NCI-H748 (cell line): Measurements from ENCODE around the gene C11orf98.
"Not testable (repeated sequence)": the region's sequence is repeated elsewhere in the genome, so short reads cannot be mapped to it uniquely, and the experiment has no call there.

Experiments
- DNase-seq: peaks from one replicate; lab custom pipeline; 2025; ENCODE audit not compliant: unreplicated experiment; lab: John Stamatoyannopoulos, UW

C11orf98 gene

DNA sequence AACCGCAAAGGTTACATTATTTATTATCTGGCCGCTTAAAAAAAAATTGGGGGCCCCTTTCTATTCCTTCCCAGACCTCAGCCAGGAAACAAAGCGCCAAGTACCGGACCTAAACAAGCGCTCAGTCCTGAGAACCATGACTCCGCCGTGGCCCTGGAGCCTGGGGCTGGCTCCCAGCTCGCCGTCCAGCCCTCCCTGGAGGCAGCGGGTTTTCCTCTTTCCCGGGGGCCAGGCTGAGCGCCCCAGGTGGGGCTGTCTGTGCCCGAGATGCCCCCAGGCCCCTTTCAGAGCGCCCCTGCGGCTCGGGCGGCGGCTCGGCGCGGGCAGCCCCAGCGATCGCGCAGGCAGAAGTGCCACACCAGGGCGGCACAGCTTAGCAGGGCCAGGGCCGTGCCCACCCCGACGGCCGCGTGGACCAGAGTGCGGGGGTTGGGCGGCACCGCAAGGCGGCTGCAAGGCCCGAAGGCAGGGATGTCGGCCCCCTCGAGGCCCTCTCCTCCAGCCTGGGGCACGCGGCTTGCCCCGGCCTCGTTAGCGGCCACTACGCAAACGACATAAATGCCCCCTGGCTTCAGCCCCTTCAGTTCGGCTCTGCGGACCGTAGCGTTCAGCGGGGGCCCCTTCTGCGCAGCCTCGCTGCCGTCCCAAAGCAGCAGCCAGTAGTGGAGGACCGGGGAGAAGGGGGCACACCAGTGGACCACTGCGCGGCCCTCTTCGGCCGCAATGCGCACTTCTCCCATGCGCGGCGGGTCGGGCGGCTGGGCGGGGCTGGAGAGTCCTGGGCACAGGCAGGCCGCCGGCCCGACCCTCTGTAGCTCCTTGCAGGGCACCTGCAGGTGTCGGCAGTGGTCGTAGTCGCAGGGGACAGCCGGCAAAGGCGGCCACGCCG, 22.7 kb upstream of the C11orf98 start:
- no peak for DNase-seq

GRCh38 chr11:62682518-62682917, 17.5 kb upstream of the C11orf98 start:
- no peak for DNase-seq

DNA sequence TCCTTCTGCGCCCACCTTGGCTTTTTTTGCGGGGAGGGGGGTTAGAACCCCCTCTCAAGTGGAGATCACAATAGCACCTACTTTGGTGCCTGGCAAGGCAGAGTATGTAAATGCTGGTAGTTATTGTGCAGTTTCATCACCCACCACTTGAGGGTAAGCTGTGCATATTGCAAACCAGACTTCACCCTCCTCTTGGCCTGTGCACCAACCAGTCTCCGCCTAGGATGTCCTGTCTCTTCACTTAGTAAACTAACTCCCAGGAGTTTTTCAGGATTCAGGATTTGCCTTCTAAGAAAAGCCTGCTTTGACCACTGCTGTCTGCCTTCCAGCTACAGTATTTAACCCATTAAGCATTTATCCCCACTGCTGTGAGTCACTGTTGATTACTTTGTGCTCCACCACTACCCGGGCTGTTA, 15.8 kb upstream of the C11orf98 start:
- DNase-seq = peak; percentile 31

GRCh38 chr11:62678770-62679696, 14.0 kb upstream of the C11orf98 start, which contains the start of gene UBXN1:
Gene UBXN1, minus strand, starts transcription at chr11:62679073. Its CDS starts 150 bp downstream, at chr11:62678923.
- peak; percentile 90 for DNase-seq

- no peak for DNase-seq
Observed at GRCh38 chr11:62678433-62678769, 13.4 kb upstream of the C11orf98 start.

GRCh38 chr11:62677714-62678113, 12.7 kb upstream of the C11orf98 start:
- no peak for DNase-seq

- DNase-seq = no peak
Observed at GRCh38 chr11:62677156-62677555, 12.1 kb upstream of the C11orf98 start.

DNA sequence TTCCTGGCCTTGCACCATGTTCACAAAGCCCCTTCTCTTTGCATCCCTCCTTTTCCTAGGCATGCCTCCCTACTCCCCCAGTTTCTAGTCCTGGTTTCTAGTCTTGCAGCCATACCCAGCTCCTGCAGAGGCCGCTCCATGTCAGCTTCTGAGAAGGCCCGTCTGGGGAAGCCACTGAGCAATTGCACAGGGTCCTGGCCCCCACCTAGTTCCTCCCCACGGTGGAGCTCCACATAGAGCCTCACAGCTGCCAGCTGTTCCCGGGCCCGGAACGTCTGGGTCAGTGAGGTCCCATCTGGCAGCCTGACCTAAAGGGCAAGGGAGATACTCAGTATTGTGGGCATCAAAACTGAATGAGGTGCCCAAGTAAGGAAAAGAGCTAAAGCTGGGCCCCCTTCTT, 11.7 kb upstream of the C11orf98 start:
- no peak for DNase-seq

DNA sequence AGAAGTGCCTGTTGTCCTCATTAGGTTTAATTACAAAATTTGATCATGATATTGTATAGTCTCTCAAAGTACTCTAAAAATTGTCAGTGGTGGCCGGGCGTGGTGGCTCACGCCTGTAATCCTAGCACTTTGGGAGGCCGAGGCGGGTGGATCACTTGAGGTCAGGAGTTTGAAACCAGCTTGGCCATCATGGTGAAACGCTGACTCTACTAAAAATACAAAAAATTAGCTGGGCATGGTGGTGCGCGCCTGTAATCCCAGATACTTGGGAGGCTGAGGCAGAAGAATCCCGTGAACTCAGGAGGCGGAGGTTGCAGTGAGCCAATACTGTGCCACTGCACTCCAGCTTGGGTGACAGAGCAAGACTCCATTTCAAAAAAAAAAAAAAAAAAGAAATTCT, 10.4 kb upstream of the C11orf98 start:
- not testable (repeated sequence) for DNase-seq

DNA sequence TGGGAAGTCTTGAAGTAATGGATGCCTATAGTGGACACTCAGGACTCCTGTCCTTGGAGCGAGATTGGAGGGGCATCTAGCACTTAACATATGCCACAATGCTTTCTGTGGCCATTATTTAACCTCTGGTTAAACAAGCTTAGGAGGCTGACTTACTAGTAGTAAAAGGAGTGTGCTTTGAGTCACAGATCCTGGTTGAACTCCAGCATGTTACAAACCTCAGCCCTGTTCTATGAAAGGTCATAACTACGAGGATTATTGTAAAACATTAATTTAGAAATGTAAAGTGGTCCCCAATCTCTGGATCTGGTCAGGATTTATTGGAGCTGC, 8.2 kb upstream of the C11orf98 start:
- DNase-seq = no peak

- DNase-seq = peak; percentile 92
Observed at GRCh38 chr11:62671608-62672389, 6.8 kb upstream of the C11orf98 start, which contains the start of the genes LBHD1 and UQCC3. Gene LBHD1, minus strand, starts transcription at chr11:62672267. Its CDS starts 2,236 bp downstream, at chr11:62670031. Gene UQCC3, plus strand, starts transcription at chr11:62671673. Its CDS starts 73 bp downstream, at chr11:62671746.

DNA sequence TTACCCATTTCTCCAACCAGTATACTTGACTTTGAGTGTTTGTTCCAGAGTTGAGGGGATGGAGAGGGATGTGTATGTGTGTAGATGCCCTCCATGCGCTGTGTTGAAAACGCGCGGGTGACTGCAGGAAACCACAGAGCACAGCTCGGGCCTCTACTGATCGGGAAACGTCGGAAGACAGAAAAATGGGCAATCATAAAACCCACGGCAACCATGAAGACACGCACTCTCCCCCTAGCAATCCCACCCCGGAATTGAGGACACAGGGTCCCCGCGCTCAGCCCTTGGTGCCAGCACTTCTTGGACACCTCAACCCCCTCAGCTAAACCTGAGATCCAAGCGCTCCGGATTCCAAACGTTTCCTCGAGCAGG, 6.2 kb upstream of the C11orf98 start:
- no peak for DNase-seq

- no peak for DNase-seq
Observed at GRCh38 chr11:62669420-62670161, 4.6 kb upstream of the C11orf98 start.

DNA sequence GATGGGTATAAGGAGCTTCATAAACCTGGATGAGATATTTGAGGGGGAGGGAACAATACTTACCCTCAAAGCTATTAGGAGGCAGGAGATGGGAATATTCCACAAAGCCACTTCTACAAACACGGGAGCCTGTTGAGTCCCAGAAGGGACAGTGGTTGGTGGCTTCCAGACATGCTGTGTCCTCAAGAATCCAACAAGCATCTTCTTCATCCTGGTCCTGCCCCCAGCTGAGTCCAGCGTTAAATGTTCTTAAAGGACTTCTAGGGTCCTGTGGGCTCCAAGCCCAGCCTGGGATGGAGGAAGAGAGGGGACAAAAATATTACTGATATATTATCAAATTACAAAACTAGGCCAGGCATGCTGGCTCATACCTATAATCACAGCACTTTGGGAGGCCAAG, 2.5 kb upstream of the C11orf98 start:
- DNase-seq = no peak

- DNase-seq = no peak
Observed at GRCh38 chr11:62666259-62666926, 1.4 kb upstream of the C11orf98 start.

DNA sequence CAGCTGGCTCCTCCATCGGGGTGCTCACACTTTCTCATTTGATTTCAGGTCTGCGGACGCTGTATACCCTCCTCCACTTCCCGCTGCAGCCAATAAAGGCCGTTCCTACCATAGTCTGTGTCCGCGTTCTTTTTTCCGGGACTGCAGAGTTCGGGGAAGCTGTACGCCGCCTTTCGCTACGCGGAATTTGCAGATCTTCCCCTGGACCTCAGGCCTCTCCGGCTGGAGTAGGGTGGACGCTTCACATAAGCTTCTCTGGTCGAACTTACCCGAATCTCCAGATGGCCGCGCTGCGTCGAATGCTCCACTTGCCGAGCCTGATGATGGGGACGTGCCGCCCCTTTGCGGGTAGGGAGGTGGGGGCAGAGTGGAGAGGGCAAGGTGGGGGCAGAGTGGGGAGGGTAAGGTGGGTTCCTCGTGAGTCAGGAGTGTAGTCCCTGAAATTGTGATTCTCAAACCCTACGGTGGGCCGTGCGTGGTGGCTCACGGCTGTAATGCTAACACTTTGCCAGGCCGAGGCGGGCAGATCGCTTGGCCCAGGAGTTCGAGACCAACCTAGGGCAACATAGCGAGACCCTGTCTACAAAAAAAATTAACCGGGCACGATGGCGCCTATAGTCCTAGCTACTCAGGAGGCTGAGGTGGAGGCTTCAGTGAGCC, 719 bp upstream of the C11orf98 start:
- DNase-seq = peak; percentile 74

DNA sequence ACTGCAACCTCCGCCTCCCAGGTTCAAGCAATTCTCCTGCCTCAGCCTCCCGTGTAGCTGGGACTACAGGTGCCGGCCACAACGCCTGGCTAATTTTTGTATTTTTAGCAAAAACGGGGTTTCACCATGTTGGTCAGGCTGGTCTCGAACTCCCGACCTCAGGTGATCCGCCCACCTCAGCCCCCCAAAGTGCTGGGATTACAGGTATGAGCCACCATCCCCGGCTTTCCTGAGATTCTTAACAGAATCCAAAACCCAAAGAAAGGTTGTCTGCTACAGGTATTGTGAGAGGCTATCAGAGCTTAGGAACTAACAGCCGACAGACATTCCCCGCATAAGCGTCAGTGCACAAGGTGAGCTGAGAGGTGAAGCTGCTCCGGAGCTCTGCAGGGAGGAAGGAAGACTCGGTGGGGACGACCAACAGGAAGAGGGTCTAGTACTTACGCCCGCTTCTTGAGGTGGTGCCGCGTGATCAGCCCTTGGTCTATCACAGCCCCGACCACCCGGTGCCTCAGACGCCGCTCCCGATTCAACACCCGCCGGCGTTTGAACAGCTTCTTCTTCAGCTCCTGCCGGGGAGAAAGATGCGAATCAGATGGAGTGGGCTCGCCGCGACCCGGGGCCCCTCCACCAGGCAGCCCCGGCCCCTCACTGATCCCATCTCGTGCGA, 470 bp downstream of the C11orf98 start:
- peak; percentile 77 for DNase-seq

DNA sequence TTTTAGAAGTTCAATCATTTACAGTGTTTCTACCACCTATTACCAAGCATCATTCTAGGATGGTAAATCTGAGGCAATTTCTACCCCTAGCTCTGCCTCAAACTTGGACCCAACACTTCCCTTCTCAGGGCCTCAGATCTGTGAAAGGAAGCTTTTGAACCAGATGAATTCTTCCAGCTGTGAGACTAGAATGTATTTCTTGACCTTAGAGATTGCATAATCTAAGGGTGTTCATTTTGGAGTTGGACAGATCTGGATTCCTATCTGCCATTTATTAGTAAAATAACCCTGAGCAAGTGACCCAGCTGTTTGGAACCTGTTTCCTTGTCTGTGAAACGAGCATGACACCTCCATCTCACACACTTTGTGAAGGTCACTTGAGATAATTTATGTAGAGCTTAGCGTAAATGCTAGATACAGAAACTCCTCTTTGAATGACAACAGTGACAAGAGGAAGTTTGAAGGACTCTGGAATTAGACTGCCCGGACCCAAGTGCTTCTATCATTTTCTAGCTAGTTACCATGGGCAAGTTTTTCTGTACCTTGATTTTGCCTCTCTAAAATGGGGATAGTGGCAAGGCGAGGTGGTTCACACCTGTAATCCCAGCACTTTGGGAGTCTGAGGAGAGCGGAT, 8.1 kb downstream of the C11orf98 start:
- no peak for DNase-seq
